Non-pigmented ciliary epithelial cell (primary cell): Measurements from ENCODE around the gene PRRT2.
"Not testable (repeated sequence)": the region's sequence is repeated elsewhere in the genome, so short reads cannot be mapped to it uniquely, and the experiment has no call there.

Experiments used
- DNase-seq: peaks from one replicate; pipeline ENCODE4 v3.0.0-alpha.2; 2010; ENCODE audit warnings: low read depth

Gene PRRT2

DNA sequence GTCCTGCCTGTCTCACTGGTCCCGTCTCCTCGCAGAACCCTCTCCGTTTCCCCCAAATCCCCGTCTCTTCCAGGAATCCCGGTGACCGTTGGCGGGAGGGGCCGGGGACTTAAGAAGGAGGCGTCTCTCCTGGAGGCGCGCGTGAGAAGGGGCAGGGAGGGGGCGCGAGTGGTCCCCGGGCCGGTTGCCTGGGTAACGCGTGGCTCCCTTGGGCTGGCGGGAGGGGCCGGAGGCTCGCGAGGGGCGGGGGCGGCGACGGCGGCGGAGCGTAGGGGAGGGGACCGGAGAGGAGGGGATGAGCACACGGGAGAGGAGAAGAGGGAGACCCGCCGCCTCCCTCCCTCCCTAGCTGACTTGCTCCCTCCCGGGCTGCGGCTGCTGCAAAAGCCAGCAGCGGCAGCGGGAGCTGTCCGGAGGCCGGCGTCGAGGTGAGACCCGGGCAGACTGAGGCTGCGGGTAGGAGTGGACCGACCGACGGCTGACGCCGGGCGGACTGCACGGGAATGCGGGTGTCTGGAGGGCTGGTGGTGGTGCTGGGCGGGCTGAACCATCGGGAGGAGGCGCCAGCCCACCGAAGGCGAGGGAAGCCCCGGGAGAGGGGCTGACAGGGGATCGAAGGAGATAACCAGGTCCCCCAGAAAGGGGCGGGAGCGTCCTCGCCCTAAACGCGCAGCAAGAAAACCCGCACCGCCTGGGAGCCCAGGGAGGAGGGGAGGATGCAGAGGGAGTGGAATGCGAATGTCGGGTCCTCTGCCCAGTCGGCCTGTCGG, at the start of gene PRRT2:
PRRT2 (plus strand) TSS at position 298 of the 770 bp plus-strand sequence. CDS start 862 bp downstream, outside the sequence.
- DNase-seq: no peak

DNA sequence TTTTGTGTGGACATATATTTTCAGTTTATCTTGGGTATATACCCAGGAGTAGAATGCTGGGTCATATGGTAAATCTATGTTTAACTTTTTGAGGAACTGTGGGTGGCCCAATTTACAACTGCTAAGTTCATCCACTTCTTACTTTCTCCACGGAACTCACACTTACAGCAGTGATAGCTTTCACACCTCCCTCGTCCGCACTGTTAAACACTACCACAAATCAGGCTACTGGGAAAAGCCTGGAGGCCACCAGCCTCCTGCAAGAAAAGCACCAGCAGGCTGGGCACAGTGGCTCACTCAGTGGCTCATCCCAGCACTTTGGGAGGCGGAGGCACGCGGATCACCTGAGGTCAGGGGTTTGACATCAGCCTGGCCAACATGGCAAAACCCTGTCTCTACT, 48.7 kb upstream of the PRRT2 start:
- no peak for DNase-seq

DNA sequence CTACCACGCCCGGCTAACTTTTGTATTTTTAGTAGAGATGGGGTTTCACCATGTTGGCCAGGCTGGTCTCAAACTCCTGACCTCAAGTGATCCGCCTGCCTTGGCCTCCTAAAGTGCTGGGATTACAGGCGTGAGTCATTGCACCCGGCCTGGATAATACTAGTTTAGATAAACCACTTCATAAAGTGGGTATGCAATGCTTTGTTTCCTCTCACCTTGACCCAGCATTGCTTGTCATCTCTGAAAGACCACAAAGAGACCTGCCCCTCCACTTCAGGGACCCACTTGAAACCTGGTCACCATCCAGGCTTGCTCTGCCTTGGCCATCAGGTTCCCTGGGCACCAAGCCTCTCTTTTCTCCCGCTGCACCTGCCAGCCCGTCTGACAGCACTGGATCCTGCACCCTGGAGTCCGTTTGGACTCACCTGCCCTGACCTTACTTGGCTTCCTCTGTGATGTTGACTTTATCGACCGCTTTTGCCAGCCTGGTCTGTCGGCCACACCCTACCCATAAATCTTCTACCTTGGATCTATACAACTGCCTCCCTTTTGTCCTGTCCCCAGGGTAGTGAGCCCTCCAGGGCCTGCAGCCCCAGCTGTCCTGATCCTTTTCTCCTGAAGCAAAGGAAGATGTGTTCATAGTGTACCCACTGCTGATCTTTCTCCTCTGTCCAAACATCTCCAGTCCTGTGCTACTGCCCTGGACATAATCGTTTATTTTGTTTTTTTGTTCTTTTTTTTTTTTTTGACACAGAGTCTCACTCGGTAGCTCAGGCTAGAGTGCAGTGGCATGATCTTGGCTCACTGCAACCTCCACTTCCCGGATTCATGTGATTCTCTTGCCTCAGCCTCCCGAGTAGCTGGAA, 46.6 kb upstream of the PRRT2 start:
- DNase-seq: no peak

DNA sequence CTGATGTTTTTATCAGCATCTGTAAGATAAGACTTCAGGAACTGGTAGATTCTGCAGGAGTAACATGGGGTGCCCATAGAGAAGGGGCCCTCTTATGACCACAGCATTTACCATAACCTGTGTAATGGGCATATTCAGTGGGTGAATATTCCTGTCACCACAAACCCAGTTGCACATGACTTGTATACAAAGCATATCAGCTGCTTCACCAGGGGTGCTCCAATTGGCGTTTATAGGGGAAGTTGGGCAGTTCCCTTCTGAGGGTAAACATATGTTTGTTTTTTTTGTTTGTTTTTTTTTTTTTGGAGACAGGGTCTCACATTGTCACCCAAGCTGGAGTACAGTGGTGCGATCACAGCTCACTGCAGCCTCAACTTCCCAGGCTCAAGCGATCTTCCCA, 45.4 kb upstream of the PRRT2 start:
- DNase-seq: no peak

DNA sequence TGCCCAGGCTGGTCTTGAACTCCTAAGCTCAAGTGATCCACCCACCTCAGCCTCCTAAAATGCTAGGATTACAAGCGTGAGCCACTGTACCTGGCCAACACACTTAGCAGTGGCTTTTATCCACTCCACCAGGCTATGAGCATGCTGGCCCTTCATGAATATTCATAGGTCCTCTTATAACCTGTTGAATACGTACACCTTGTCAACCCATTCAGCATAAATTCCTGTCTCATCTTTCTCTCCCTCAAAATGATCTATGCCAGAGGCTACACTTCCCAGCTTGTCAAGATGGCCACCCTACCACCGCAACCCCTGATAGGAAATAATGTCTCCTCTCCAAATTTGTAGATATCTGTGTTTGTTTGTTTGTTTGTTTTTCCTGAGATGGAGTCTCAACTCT, 44.9 kb upstream of the PRRT2 start:
- no peak for DNase-seq

DNA sequence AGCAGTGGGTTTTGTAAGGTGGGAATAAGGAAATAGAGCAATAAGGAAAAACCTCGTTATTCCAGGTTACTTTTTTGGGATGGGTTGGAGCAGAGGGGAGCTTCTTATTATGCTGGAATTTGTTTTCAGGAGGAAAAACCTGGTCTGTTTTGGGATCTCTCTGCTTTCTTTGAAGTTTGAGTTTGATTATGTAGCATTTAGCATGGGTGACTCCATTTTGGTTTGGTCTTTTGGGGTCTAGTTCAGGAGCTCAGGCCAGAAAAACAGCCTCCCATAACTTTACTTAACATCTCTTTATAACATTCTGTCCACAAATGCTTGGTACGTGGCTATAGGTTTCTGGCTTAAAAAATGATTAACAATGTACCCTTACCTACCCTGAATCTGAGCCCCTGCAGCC, 42.5 kb upstream of the PRRT2 start:
- no peak for DNase-seq

DNA sequence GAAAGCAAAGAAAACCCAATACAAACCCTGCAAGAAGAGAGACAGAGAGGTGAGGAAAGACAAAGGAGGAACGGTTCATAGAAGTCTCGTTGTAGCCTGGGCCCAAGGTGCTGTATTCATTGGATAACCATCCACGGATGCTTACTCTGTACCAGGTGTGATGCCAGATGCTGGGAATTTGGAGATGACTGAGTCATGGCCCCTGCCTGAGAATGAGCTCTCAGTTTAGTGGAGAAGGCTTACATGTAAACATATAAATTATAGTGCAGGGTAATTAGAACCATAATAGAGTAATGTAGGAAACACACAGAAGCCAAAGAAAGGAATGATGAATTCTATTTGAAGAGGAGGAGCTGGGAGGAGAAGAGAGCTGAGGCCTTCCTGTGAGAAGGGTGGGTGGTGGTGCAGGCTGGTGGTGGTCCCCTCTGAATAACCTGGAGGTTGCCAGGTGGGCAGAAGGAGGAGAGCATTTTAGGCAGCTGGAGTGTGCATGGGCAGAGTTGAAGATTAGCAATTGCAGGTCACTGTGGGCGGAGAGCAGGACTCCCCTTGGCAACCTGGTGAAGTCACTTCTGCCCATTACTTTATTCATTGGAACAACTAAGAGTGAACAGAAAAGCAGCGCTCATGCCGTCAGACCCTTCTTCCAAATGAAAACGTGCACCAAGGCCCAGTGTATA, 41.6 kb upstream of the PRRT2 start:
- DNase-seq: no peak

DNA sequence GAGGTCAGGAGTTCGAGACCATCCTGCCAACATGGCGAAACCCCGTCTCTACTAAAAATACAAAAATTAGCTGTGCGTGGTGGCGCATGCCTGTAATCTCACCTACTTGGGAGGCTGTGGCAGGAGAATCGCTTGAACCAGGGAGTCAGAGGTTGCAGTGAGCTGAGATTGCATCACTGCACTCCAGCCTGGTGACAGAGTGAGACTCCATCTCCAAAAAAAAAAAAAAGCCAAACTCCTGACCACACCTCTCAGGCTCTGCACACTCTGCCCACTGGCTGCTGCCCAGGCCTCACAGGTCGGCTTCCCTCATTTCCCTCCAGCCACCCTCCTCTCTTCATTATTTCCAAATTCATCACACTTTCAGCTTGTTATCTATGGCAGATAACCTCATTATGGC, 39.7 kb upstream of the PRRT2 start:
- DNase-seq: not testable (repeated sequence)

DNA sequence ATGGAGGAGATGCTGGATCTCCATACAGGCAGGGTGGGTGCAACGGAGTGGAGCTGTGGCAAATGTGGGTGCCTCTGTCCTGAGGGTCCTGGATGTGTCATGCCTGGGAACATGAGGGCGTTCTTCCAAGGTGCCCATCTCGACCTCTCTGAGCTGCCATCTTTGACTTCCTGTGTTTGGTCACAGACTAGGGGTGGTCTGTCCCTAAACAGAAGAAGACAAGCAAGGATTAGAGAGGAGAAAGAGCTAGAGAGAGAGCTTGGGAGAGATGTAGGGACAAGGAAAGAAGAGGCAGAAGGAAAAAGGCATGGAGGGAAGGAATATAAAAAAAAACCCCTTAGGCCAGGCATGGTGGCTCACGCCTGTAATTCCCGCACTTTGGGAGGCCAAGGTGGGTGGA, 37.3 kb upstream of the PRRT2 start:
- no peak for DNase-seq

DNA sequence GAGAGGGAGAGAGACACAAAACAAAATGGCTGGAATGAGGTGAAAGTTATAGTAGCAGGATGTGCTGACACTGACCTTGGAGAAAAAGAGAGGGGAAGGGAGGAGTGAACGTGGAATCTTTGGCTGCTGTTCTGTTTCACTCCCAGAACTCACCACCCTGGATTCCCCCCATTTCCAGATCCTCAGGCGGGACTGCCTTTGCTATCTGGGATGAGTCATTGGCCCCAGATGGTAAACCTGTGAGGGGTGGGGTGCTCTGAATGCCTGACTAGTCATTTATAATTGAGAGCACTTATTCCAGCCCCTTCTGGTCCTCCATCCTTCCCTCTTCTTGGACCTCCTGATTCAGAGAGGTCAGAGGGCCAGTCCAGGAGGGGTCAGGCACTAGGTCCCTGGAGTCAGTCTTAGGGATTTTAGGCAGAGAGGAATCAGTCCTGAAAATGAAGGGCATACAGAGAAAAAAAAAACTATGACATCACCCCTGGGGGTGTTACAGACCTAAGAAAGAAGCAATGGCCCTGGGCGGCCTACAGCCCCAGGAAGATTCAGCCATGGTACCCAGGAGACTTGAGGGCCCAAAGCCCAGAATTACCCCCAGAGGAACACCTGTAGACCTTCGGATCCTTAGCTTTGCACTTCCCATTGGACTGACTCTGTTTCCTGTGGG, 36.1 kb upstream of the PRRT2 start:
- no peak for DNase-seq

DNA sequence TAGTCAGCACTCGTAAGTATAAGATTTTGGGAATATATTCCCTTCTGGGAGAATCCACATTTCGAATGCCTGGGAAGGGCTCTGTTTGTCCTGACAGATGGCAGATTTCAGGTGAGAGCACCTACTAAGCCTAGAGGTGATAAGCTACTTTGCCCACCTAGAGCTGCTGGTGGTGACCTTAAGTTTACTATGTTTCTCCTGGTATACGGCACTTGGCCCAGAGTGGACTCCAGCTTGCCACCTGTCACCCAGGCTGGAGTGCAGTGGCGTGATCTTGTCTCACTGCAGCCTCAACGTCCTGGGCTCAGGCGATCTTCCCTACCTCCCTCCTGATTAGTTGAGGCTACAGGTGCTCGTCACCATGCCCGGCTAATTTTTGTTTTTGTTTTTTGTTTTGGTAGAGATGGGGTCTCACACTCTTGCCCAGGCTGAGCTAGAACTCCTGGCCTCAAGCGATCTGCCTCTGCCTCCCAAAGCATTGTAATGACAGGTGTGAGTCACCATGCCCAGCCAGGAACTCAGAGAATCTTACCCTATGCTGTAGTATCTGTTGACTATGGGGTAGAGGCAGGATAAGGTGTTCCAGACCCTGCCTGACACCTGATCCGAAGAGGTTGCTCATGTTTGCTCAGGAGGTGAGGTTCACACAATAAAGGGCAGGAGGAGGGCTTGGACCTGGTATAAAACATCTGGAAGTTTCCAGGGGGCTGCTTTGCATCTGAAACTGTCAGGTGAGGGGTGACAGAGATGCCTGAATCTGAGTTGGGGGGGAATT, 34.2 kb upstream of the PRRT2 start, which contains the start of gene ZG16:
ZG16 (plus strand) TSS at position 681 of the 775 bp plus-strand sequence. CDS start 1,011 bp downstream, outside the sequence.
- DNase-seq: no peak

DNA sequence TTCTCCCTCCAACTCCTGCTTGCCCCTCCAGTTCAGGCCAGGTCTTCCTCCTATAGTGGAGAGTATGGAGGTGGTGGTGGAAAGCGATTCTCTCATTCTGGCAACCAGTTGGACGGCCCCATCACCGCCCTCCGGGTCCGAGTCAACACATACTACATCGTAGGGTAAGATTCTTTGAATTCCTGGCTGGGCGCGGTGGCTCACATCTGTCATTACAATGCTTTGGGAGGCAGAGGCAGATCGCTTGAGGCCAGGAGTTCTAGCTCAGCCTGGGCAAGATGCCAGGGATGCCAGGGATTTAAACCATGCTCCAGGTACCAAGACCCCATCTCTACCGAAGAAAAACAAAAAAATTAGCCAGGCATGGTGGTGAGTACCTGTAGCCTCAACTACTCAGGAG, 32.5 kb upstream of the PRRT2 start:
- no peak for DNase-seq

DNA sequence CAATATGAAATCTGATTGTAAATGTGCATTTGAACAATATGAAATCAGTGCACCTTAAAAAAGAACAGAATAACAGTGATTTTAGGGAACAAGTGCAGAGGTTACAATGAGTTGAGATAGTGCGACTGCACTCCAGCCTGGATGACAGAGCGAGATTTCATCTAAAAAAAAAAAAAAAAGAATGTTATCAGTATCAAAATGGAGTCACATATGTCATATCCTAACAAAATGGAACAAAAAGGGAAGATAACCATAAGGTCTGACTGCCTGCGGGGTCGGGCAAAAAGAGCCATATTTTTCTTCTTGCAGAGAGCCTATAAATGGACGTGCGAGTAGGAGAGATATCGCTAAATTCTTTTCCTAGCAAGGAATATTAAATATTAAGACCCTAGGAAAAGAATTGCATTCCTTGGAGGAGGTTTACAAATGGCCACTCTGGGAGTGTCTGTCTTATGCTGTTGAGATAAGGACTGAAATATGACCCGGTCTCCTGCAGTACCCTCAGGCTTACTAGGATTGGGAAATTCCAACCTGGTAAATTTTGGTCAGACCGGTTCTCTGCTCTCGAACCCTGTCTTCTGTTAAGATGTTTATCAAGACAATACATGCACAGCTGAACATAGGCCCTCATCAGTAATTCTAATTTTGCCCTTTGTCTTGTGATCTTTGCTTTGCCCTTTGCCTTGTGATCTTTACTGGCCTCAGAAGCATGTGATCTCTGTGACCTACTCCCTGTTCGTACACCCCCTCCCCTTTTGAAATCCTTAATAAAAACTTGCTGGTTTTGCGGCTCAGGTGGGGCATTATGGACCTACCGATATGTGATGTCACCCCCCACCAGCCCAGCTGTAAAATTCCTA, 28.7 kb upstream of the PRRT2 start:
- not testable (repeated sequence) for DNase-seq

DNA sequence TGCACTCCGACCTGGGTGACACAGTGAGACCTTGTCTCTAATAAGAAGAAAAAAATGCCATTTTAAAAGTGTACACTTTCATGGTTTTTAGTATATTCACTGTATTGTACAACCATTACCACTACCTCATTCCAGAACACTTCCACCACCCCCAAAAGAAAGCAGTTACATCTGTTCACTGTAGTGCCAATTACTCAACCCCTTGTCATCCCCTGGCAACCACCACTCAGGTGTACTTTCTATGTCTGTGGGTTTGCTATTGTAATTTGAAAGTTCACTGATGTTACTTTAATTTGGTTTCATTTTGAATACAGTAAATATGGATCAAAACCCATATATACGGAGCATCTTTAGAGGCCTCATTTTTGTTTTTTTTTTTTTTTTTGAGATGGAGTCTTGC, 27.8 kb upstream of the PRRT2 start:
- DNase-seq: no peak

DNA sequence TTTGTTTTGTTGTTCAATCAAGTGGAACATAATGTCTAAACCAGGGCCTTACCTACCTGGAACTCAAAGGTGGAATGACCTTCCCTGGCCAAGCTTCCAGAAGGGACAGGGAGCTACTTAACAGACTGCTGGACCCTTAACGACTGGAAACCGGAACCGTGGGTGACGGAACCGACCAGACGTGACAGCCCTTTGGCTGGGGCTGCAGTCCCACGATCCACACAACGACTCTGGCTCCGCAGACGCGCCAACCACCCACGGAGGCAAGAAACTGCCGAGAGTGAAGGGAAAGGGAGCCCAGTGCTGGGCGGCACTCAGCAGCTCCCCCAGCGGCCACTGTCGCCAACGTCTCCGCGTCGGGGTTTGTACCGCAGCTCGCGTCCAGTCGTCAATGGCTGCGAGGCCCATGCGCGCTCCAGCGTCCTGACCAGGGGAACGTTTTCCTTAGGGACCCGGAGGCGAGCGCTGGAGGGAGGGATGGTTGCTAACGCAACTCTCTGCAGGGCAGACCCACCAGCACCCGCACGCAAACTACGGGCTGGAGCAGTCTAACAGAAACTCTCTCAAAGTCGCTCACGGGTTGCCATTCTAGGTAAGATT, 27.0 kb upstream of the PRRT2 start:
- DNase-seq: no peak

DNA sequence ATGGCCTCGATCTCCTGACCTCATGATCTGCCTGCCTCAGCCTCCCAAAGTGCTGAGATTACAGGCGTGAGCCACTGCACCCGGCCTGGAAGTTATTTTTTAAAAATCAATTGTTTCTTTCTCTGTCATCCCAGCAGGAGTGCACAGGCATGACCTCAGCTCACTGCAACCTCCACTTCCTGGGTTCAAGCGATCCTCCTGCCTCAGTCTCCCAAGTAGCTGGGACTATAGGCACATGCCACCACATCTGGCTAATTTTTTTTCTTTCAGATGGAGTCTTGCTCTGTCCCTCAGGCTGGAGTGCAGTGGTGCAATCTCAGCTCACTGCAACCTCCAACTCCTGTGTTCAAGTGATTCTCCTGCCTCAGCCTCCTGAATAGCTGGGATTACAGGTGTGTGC, 24.8 kb upstream of the PRRT2 start:
- DNase-seq: not testable (repeated sequence)

DNA sequence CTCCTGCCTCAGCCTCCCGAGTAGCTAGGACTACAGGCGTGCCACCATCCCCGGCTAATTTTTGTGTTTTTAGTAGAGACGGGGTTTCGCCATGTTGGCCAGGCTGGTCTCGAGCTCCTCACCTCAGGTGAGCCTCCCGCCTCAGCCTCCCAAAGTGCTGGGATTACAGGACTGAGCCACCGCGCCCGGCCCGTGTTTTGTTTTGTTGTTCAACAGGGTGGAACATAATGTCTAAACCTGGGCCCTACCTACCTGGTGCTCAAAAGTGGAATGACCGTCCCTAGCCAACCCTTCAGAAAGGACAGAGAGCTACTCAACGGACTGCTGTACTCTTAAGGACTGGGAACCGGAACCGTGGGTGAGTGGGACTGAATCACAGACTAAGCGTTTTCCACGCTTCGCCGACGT, 22.2 kb upstream of the PRRT2 start:
- no peak for DNase-seq

DNA sequence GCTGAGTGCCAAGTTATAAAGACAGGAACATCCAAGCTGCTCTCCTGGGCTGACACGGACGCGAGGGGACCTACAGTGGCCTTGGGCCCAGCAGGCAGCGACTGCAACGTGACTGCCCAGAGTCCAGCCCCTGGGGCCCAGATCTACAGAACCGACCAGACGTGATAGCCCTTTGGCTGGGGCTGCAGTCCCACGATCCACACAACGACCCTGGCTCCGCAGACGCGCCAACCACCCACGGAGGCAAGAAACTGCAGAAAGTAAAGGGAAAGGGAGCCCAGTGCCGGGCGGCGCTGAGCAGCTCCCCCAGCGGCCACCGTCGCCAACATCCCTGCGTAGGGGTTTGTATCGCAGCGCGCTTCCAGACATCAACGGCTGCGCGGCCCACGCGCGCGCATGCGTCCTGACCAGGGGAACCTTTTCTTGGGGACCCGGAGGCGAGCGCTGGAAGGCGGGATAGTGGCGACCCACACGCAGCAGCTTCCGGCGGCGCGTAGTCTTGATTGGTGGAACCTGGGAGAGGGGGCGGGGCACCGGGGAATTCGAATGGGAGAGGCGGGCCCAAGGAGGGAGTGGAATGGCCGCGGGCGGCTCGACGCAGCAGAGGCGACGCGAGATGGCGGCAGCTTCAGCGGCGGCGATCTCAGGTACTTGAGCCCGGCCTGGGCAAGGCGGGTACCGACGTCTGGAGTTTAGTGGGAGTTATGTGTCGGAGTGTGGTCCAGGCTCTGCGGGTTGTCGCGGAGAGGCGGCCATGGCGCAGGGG, 21.6 kb upstream of the PRRT2 start, which contains the start of gene KIF22:
KIF22 (plus strand) TSS at position 569 of the 766 bp plus-strand sequence; CDS start at position 578, 9 bp downstream.
- DNase-seq: peak; percentile 90
